ENCODE results near the gene TM4SF18. TPM values are rescaled to one million over a fixed set of nuclear protein-coding genes. Genes with fewer than 3 reads are reported as not detected.

TM4SF18 gene
- total RNA-seq, 1 experiment from 2014 or later = 9.8 TPM

GRCh38 chr3:149331396-149331795, 2.0 kb downstream of the TM4SF18 start:
- H3K23me2 ChIP-seq (ENCODE audit: insufficient read length, low read depth, low read length, poor library complexity, severe bottlenecking) = no peaks in the 10 kb centered on the region
- H3K23ac ChIP-seq (ENCODE audit: insufficient read length, low read depth, low read length) = no peak overlapping the region
- H3K36me3 Mint-ChIP-seq (ENCODE audit: insufficient read depth in 1 of 3, low read depth in 3 of 3) = no peaks in the 10 kb centered on the region
- H3K27me3 Mint-ChIP-seq (ENCODE audit: low read depth) = no peaks in the 10 kb centered on the region
- H3K79me2 ChIP-seq (ENCODE audit: insufficient read depth, low read length) = no peaks in the 10 kb centered on the region; the same call in 1 of the 2 replicates
- no CpG with 5 or more reads among the region's 2 CpGs for whole genome bisulfite sequencing (ENCODE audit: extremely low coverage, insufficient read length, low lambda C conversion rate)
- no peak overlapping the region for H3K18ac ChIP-seq (ENCODE audit: insufficient read length, low read depth, low read length)
- peaks cover 19 to 20% of the 10 kb centered on the region in 2 experiments for H3K4me1 Mint-ChIP-seq
- no peaks in the 10 kb centered on the region for H4K20me1 ChIP-seq (ENCODE audit: control insufficient read depth, insufficient read depth, insufficient read length)
- no peak overlapping the region for H2BK20ac ChIP-seq (ENCODE audit: low read depth, low read length, poor library complexity, severe bottlenecking)
- H3K14ac ChIP-seq (ENCODE audit: insufficient read depth, low read length) = no peak overlapping the region
- H4K5ac ChIP-seq (ENCODE audit: insufficient read length, low read depth, low read length) = no peak overlapping the region
- H3K9ac ChIP-seq (ENCODE audit: extremely low read depth, insufficient read length, low read length) = no peak overlapping the region
- H2BK5ac ChIP-seq (ENCODE audit: insufficient read length, low read length) = no peak overlapping the region
- H3K4me1 ChIP-seq (ENCODE audit: insufficient read depth, low read length) = no peaks in the 10 kb centered on the region; the same call in 1 of the 2 replicates
- H3K9me3 Mint-ChIP-seq = no peaks in the 10 kb centered on the region
- H2AK5ac ChIP-seq (ENCODE audit: insufficient read length, low read length) = no peak overlapping the region
- H3K56ac ChIP-seq (ENCODE audit: insufficient read length, low read depth, low read length) = no peak overlapping the region
- no peaks in the 10 kb centered on the region for H3K79me1 ChIP-seq (ENCODE audit: insufficient read depth, low read depth, low read length, poor library complexity, severe bottlenecking)
- no peak overlapping the region for H3K4me2 ChIP-seq (ENCODE audit: insufficient read depth, insufficient read length, low read length)
- no peak overlapping the region for H3K4ac ChIP-seq (ENCODE audit: low read depth, low read length)
- H3K27ac ChIP-seq (ENCODE audit: insufficient read length, low read depth, low read length) = no peak overlapping the region
- H2BK15ac ChIP-seq (ENCODE audit: low read depth, low read length) = no peak overlapping the region
- no peak for DNase-seq
- no peak overlapping the region for H2BK120ac ChIP-seq (ENCODE audit: low read depth, low read length, poor library complexity, severe bottlenecking)
- H4K91ac ChIP-seq (ENCODE audit: insufficient read length, low read depth, low read length) = no peak overlapping the region
- no peak overlapping the region for H2BK12ac ChIP-seq (ENCODE audit: insufficient read length, low read depth, low read length)
- no peaks in the 10 kb centered on the region for H3K27me3 ChIP-seq (ENCODE audit: insufficient read depth, low read length)
- no peak overlapping the region for H3K27ac Mint-ChIP-seq
- H2AFZ ChIP-seq (ENCODE audit: low read length) = no peak overlapping the region
- TF ChIP-seq, protein P1, sequence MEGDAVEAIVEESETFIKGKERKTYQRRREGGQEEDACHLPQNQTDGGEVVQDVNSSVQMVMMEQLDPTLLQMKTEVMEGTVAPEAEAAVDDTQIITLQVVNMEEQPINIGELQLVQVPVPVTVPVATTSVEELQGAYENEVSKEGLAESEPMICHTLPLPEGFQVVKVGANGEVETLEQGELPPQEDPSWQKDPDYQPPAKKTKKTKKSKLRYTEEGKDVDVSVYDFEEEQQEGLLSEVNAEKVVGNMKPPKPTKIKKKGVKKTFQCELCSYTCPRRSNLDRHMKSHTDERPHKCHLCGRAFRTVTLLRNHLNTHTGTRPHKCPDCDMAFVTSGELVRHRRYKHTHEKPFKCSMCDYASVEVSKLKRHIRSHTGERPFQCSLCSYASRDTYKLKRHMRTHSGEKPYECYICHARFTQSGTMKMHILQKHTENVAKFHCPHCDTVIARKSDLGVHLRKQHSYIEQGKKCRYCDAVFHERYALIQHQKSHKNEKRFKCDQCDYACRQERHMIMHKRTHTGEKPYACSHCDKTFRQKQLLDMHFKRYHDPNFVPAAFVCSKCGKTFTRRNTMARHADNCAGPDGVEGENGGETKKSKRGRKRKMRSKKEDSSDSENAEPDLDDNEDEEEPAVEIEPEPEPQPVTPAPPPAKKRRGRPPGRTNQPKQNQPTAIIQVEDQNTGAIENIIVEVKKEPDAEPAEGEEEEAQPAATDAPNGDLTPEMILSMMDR (conservative IDR thresholded peaks at IDR 0.05) = no peak
- no peaks in the 10 kb centered on the region for H3K9me3 ChIP-seq (ENCODE audit: control insufficient read depth, low read depth, low read length)
- H4K8ac ChIP-seq (replicated peaks; ENCODE audit: insufficient read length, low read depth, low read length) = no peak overlapping the region
- no peak overlapping the region for H3T11ph ChIP-seq (ENCODE audit: low read length)
- H3K4me3 Mint-ChIP-seq = no peak overlapping the region; a peak in 1 of 5 replicates

Data from H9 (cell line).